ENCODE results near the gene TXNDC5.

DNA sequence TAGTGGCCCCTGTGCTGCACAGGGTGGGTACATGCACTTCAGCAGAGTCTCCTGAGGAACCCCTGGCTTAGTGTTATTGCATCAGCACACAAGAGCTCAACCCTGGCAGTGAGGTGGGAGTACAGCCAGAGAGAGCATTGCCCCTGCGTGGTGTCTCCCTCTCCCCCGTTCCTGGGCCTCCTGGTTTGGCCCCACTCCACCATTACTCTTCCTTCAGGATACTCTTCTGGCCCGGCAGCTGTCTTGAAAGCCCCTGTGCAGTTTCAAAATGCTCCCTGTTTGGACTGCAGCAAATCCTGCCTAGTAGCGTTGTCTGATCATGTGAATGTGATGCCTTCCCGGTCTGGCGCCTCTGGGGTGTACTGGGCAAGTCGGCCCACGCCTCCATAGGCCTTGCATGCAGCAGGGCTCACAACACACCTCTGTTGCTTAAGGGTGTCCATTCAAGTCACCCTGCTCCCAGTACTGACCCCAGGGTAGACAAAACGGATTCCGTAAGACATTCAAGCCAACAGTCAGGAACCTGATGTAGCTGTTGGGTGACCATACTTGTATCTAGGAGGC, 32.1 kb downstream of the TXNDC5 start:
- TF ChIP-seq, protein P1, sequence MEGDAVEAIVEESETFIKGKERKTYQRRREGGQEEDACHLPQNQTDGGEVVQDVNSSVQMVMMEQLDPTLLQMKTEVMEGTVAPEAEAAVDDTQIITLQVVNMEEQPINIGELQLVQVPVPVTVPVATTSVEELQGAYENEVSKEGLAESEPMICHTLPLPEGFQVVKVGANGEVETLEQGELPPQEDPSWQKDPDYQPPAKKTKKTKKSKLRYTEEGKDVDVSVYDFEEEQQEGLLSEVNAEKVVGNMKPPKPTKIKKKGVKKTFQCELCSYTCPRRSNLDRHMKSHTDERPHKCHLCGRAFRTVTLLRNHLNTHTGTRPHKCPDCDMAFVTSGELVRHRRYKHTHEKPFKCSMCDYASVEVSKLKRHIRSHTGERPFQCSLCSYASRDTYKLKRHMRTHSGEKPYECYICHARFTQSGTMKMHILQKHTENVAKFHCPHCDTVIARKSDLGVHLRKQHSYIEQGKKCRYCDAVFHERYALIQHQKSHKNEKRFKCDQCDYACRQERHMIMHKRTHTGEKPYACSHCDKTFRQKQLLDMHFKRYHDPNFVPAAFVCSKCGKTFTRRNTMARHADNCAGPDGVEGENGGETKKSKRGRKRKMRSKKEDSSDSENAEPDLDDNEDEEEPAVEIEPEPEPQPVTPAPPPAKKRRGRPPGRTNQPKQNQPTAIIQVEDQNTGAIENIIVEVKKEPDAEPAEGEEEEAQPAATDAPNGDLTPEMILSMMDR (IDR thresholded peaks at IDR 0.05): no peak
- no peak for TF ChIP-seq POLR2A (IDR thresholded peaks at IDR 0.05)
- TF ChIP-seq POLR2AphosphoS5 (IDR thresholded peaks at IDR 0.05): no peak

All from prostate gland (tissue), 2 donors.